ENCODE data around the gene ARHGEF4. TPM values are rescaled to one million over a fixed set of nuclear protein-coding genes. Genes with fewer than 3 reads are reported as not detected.
"Not testable (repeated sequence)": the region's sequence is repeated elsewhere in the genome, so short reads cannot be mapped to it uniquely, and the experiment has no call there.

The ARHGEF4 gene
- total and polyA plus RNA-seq, 2 donors (not counting 3 experiments of a cell fraction or from before 2014, with no cell fraction given) = not detected

DNA sequence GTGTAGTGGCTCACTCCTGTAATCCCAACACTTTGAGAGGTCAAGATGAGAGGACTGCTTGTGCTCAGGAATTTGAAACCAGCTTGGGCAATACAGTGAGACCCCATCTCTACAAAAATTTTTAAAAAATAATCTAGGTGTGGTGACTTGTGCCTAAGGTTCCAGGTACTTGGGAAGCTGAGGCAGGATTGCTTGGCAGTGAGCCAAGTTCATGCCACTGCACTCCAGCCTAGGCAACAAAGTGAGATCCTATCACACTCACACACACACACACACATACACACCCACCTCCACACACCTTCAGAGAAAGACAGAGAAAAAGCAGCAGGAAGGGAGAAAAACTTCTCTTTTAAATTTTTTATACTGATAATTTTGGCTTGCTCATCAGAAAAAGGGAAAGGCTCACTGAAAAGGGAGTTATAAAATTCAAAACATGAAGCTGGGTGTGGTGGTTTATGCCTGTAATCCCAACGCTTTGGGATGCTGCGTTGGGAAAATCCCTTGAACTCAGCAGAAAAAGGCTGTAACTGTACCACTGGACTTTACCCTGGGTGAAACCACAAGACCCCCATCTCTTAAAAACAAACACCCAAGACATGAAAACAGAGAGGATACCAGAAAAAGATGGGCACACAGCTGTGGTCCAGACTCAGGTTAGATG is 230.9 kb downstream of the ARHGEF4 start:
- ChIA-PET CTCF (interaction anchor here (0.7 kb wide), 1 partner anchor 86 kb away, joined by 3 read pairs; no protein-coding TSS in a partner anchor), POLR2A (no interaction called here)
- Histone ChIP-seq H3K9me3 (replicated peaks; ENCODE audit: control insufficient read depth, insufficient read depth, low read length) (no peaks in the 10 kb centered on the region), H3K36me3 (ENCODE audit: control insufficient read depth in 2 of 2, extremely low read depth in 1 of 2, insufficient read depth in 2 of 2, low read length in 2 of 2) (peaks cover 8 to 14% of the 10 kb centered on the region in 2 experiments), H3K27ac (ENCODE audit: insufficient read depth, low read depth, low read length) (no peak overlapping the region), H3K4me3 (replicated peaks in 1 of 3; ENCODE audit: insufficient read depth in 1 of 3, low read depth in 1 of 3, low read length in 3 of 3) (no peak overlapping the region), H2AFZ (ENCODE audit: low read depth, low read length) (no peak overlapping the region), H3K4me1 (ENCODE audit: control insufficient read depth, extremely low read depth, insufficient read depth, low read length) (no peaks in the 10 kb centered on the region), H3K4me2 (ENCODE audit: insufficient read depth, low read length) (no peak overlapping the region), H3K79me2 (ENCODE audit: control insufficient read depth, insufficient read depth, low read length) (peaks cover 78% of the 10 kb centered on the region), H3K27me3 (ENCODE audit: control insufficient read depth in 2 of 2, insufficient read depth in 2 of 2, low read length in 2 of 2) (no peaks in the 10 kb centered on the region), H3K9me1 (replicated peaks; ENCODE audit: control insufficient read depth, extremely low read depth, insufficient read depth, low read length) (no peaks in the 10 kb centered on the region), H3K9ac (replicated peaks; ENCODE audit: extremely low read depth, insufficient read depth, low read length) (no peak overlapping the region), H4K20me1 (replicated peaks; ENCODE audit: control insufficient read depth, extremely low read depth, insufficient read depth, low read length) (peaks cover 5% of the 10 kb centered on the region)
- TF ChIP-seq FOS (IDR thresholded peaks at IDR 0.05; ENCODE audit: borderline replicate concordance, insufficient read depth, low read length) = no peak
- no peak for TF ChIP-seq EZH2 (IDR thresholded peaks at IDR 0.05; ENCODE audit: borderline replicate concordance, low read depth, low read length, severe bottlenecking)
- TF ChIP-seq POLR2A (IDR thresholded peaks at IDR 0.05; ENCODE audit: low read depth, low read length) = no peak
- no peak for TF ChIP-seq POLR2AphosphoS5 (IDR thresholded peaks at IDR 0.05; ENCODE audit: insufficient read depth, low read depth, low read length)
- TF ChIP-seq, protein P1, sequence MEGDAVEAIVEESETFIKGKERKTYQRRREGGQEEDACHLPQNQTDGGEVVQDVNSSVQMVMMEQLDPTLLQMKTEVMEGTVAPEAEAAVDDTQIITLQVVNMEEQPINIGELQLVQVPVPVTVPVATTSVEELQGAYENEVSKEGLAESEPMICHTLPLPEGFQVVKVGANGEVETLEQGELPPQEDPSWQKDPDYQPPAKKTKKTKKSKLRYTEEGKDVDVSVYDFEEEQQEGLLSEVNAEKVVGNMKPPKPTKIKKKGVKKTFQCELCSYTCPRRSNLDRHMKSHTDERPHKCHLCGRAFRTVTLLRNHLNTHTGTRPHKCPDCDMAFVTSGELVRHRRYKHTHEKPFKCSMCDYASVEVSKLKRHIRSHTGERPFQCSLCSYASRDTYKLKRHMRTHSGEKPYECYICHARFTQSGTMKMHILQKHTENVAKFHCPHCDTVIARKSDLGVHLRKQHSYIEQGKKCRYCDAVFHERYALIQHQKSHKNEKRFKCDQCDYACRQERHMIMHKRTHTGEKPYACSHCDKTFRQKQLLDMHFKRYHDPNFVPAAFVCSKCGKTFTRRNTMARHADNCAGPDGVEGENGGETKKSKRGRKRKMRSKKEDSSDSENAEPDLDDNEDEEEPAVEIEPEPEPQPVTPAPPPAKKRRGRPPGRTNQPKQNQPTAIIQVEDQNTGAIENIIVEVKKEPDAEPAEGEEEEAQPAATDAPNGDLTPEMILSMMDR (IDR thresholded peaks at IDR 0.05; ENCODE audit: extremely low read depth in 1 of 2, insufficient read depth in 1 of 2, low read depth in 1 of 2, low read length in 2 of 2) = no peak
- no peak for TF ChIP-seq GATA2 (IDR thresholded peaks at IDR 0.05; ENCODE audit: insufficient read depth, insufficient read length, low read depth, low read length)
- TF ChIP-seq, protein P2, sequence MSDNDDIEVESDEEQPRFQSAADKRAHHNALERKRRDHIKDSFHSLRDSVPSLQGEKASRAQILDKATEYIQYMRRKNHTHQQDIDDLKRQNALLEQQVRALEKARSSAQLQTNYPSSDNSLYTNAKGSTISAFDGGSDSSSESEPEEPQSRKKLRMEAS (IDR thresholded peaks at IDR 0.05; ENCODE audit: insufficient read depth, insufficient read length) = no peak
- no peak for TF ChIP-seq JUN (IDR thresholded peaks at IDR 0.05; ENCODE audit: borderline replicate concordance, insufficient read depth, insufficient read length, low read depth)
- no peak for TF ChIP-seq MYC (IDR thresholded peaks at IDR 0.05; ENCODE audit: low read depth, low read length)
- dilution Hi-C loops (cut with MboI; ENCODE audit: extremely low pct_ligation_motif_present, low sequenced_read_pairs) = no loop called here
- no TSS peak for BruUV-seq (replicated peaks)
- no peak for DNase-seq (ENCODE audit: low read depth, low spot score)
- intact Hi-C loops (cut with micrococcal nuclease) = no loop called here
- FAIRE-seq = no peak

DNA sequence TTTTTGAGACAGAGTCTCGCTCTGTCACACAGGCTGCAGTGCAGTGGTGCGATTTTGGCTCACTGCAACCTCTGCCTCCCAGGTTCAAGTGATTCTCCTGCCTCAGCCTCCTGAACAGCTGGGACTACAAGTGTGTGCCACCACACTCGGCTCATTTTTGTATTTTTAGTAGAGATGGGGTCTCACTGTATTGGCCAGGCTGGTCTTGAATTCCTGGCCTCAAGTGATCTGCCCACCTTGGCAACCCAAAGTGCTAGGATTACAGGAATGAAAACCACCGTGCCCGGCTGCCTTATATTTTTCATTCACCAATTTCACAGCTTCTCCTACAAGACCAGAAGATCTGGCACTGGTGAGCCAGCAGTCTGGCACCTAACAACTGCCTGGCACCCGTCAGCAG is 231.5 kb downstream of the ARHGEF4 start:
- intact Hi-C loops (cut with micrococcal nuclease) = not testable (repeated sequence)

More for the DNA sequence above, 231.5 kb downstream of the ARHGEF4 start:
- H3K4me2 ChIP-seq (ENCODE audit: insufficient read depth, low read length); H3K27ac ChIP-seq (ENCODE audit: insufficient read depth, low read depth, low read length); H3K9me1 ChIP-seq (replicated peaks; ENCODE audit: control insufficient read depth, extremely low read depth, insufficient read depth, low read length); POLR2A ChIA-PET; H3K9ac ChIP-seq (replicated peaks; ENCODE audit: extremely low read depth, insufficient read depth, low read length); H3K27me3 ChIP-seq (ENCODE audit: control insufficient read depth in 2 of 2, insufficient read depth in 2 of 2, low read length in 2 of 2); H2AFZ ChIP-seq (ENCODE audit: low read depth, low read length); FAIRE-seq; H4K20me1 ChIP-seq (replicated peaks; ENCODE audit: control insufficient read depth, extremely low read depth, insufficient read depth, low read length); DNase-seq (ENCODE audit: low read depth, low spot score); H3K4me1 ChIP-seq (ENCODE audit: control insufficient read depth, extremely low read depth, insufficient read depth, low read length); H3K9me3 ChIP-seq (replicated peaks; ENCODE audit: control insufficient read depth, insufficient read depth, low read length); dilution Hi-C loops (cut with MboI; ENCODE audit: extremely low pct_ligation_motif_present, low sequenced_read_pairs); H3K4me3 ChIP-seq (replicated peaks in 1 of 3; ENCODE audit: insufficient read depth in 1 of 3, low read depth in 1 of 3, low read length in 3 of 3); BruUV-seq (replicated peaks): not testable (repeated sequence)
- CTCF ChIA-PET = interaction anchor here (0.7 to 0.8 kb wide), 2 partner anchors 85 to 424 kb away, joined by 3 read pairs; partner anchors contain the start of gene MZT2A
- Histone ChIP-seq H3K36me3 (ENCODE audit: control insufficient read depth in 2 of 2, extremely low read depth in 1 of 2, insufficient read depth in 2 of 2, low read length in 2 of 2) (peaks cover 8 to 14% of the 10 kb centered on the region in 2 experiments), H3K79me2 (ENCODE audit: control insufficient read depth, insufficient read depth, low read length) (peaks cover 79% of the 10 kb centered on the region)

Data from endothelial cell of umbilical vein (primary cell).